Lung microvascular endothelial cell (primary cell): Measurements from ENCODE around the gene C1S. TPM values are rescaled to one million over a fixed set of nuclear protein-coding genes. Genes with fewer than 3 reads are reported as not detected.
"Not testable (repeated sequence)": the region's sequence is repeated elsewhere in the genome, so short reads cannot be mapped to it uniquely, and the experiment has no call there.

Source experiments
- DNase-seq, 2 donors: peaks; one replicate each; pipeline versions ENCODE4 v3.0.0 to v3.0.0-alpha.2; 2010; ENCODE audit warnings: low read depth in 2 of 2
- total RNA-seq: library from RNA; depleted of rRNA; stranded (reverse); fragments of >200 nt; gene quantifications from 2 replicates; pipeline ENCODE4 v1.2.1, GENCODE V29; 2014

C1S gene
- total RNA-seq, 1 donor from 2014 or later = 0.20 TPM

DNA sequence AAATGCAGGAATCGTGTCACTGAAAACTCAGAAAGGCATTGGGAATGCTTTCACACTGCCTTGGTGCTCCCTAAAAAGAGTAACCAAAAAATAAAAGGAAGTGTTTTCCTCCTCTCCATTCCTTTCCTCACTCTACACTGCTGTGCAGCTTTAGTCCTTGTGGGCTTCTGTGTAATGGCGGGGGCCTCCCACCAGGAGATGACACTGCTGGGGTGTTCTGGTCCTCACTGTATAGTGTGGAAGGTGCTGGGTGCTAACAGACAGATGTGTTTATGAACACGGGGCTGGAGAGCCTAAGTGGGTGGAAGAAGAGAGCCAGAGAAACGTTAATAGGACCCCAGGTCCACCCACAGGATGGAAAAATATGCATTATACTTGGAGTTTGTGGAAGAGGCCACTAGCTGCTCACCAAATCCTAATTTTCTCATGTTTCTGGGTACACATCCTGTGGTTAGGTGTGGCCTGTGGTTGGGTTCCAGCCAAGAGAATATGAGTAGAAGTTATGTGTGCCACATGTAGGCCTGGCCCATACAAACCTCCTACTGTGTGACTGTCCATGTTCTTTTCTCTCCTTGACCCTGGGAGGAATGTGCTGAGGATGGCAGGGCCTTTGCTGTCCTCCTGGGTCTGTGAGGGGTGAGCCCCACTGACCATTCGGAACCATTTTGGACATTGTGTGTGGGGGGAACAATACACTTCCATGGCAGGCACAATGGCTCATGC lies 14.0 kb upstream of the C1S start:
- DNase-seq = no peak

GRCh38 chr12:7047306-7047705 lies 13.2 kb upstream of the C1S start:
- DNase-seq = peak in 1 of 2 donors; percentile 27

DNA sequence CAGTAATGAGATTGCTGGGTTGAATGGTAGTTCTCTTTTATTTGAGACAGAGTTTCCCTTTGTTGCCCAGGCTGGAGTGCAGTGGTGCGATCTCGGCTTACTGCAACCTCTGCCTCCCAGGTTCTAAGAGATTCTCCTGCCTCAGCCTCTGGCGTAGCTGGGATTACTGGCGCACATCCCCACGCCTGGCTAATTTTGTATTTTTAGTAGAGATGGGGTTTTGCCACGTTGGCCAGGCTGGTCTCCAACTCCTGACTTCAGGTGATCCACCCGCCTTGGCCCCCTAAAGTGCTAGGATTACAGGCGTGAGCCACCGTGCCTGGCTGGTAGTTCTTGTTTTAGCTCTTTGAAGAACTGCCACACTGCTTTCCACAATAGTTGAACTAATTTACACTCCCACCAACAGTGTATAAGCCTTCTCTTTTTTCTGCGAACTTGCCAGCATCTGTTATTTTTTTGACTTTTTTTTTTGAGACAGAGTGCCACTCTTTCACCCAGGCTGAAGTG lies 11.0 kb upstream of the C1S start:
- not testable (repeated sequence) for DNase-seq

DNA sequence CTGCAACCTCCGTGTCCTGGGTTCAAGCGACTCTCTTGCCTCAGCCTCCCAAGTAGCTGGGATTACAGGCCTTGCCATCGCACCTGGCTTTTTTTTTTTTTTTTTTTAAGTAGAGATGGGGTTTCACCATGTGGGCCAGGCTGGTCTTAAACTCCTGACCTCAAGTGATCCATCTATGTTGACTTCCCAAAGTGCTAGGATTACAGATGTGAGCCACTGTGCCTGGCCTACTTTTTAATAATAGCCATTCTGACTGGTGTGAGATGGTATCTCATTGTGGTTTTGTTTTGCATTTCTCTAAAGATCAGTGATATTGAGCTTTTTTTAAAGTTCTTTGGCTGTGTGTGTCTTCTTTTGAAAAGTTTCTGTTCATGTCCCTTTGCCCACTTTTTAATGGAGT lies 10.5 kb upstream of the C1S start:
- not testable (repeated sequence) for DNase-seq

- no peak for DNase-seq
These were observed 5.6 kb upstream of the C1S start for GRCh38 chr12:7054925-7055324.

DNA sequence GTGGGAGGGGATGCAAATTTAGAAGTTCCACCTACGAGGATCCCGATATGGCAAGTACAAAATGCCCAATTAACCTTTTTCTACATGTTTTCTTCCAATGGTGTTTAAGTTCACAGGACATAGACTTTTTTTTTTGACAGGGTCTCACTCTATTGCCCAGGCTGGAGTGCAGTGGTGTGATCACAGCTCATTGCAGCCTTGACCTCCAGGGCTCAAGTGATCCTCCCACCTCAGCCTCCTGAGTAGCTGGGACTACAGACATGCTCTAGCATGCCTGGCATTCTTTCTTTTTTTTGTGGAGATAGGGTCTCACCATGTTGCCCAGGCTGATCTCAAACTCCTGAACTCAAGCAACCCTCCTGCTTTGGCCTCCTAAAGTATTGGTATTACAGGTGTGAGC lies 4.8 kb upstream of the C1S start:
- DNase-seq = not testable (repeated sequence)

DNA sequence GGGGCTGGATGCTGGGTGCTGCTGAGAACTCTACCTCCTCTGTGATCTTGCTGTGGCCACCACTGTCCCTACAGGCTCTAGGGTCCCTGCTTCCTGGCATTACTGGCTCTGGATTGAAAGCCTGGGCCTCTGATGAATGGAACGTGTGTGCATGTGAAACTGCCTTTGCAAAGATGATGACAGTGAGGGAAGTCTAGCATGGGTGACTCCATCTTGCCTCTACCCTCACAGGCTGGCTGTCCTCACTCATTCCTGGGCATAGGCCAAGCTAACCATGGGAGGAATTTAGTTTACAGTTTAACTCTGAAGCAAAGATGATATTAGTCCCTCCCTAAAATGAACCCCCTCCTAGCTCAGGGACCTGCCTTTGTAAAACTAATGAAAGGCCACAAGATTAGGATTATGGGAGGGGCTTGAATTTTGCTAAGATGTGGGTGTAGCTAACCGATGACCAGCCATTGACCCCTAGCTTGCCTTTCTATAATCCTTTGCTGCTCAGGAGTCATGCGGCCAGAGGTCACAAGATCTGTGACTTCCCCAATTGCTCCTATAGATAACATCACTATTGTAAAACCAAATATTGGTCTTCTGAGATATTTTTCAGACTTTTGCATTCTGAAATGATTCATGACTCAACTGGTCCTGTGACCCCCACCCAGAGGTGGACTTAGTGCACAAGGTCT lies 2.2 kb upstream of the C1S start:
- no peak for DNase-seq

DNA sequence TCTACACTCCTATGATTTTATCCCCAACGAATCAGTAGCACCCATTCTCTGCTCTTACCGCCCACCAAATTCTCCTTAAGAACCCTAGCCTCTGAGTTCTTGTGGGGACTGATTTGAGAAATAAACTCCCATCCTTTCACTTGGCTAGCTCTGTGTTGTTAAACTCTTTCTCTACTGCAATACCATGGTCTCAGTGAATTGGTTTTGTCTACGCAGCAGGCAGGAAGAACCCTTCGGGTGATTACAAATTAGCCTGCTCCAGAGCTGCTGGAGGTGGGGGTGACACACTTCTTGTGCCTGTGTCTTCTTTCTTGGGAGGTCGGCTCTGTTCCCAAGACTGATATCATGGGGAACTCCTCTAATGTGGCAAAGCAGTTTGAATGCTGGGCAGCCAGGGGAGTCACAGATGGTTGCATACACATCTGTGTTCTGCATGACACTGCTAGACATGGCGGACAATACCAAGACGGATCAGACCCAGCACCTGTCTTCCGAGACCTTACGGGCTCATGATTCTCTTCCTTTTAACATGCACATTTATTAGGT lies 1.6 kb upstream of the C1S start:
- no peak for DNase-seq

GRCh38 chr12:7059780-7060179 lies 738 bp upstream of the C1S start:
- no peak for DNase-seq

GRCh38 chr12:7061138-7061537 lies 620 bp downstream of the C1S start:
- DNase-seq = no peak

- no peak for DNase-seq
These were observed 1.1 kb downstream of the C1S start for GRCh38 chr12:7061596-7061995.

DNA sequence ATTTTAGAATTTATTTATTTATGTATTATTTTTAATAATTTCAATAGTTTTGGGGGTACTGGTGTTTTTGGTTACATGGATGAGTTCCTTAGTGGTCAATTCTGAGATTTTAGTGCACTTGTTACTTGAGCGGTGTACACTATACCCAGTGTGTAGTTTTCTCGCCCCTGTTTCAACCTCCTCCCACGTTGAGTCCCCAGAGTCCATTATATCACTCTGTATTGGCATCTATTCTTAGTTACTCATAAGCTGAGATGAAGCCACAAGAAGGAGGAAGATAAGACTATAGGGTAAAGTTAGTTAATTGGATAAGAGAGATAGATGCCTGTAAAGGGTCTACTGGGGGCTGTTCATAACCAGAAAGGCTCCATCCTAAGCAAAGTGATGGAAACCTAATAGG lies 4.0 kb downstream of the C1S start:
- no peak for DNase-seq

- no peak for DNase-seq
These were observed 4.6 kb downstream of the C1S start for GRCh38 chr12:7065073-7065623.

GRCh38 chr12:7066596-7066995 lies 6.1 kb downstream of the C1S start:
- DNase-seq = no peak

GRCh38 chr12:7067096-7067495 lies 6.6 kb downstream of the C1S start:
- peak in 1 of 2 donors; percentile 53 for DNase-seq

DNA sequence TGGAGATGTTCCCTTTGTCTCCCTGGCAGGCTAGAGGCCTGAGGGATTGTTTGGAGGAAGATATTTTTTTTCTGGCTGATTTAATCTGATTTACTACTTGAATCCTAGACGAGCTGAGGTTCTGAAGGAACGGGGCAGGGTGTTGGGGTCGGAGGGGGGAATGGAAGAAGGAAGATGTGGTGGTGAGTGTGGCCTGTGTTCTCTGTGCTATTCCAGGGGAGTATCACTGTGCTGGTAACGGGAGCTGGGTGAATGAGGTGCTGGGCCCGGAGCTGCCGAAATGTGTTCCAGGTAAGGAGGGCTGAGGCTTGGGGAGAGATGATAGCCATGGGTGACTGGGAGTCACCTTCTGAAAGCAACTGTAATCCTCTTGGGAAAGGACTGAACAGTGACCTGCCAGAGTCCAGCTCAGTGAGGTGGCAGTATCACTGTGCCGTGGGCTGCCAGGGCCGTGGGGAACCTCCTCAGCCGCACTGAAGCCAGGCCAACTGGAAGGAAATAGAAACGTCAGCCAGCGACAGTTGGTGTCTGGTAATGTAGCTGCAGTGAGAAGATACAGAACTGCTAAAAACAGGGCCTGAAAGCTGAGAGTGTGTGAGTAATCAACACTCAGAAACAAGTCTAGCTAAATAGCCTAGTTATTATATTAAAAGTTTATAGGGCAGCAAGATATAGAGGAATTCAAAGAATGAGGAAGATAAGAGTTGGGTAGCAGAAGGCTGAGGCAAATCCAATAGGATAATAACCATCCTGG lies 7.9 kb downstream of the C1S start:
- no peak for DNase-seq

DNA sequence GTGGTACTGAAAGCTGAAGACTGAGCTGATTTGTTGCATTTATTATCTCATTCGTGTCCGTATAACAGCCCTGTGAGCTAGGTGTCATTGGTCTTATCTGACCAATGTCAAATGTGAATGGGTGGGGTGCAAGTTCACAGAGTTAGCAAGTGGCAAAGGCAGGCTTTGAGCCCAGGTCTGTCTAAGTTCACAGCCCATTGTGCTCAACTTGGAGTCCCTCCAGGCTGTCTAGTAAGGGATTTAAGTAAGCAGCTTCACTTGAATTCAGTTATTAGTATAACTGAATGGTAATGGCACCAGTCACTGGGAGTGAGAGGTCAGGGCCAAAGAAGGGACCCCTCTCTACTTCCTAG lies 8.5 kb downstream of the C1S start:
- no peak for DNase-seq

DNA sequence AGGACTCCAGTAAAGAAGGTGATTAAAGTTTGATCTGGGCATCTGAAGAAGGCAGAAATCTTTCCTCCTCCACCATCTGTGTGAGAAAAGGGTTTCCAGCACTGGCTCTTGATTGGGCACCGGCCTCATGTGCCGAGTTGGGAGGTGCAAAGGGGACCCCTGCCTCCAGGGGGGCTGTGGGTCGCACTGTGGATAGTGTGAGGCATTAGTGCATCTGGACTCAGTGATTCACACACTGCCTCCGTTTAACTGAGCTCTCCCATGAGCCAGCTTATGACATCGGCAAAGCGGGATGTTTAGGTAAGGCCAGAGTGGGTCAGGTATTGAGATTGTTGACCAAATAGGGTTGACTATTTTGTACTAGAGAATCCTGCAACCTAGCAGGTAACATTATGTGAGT lies 8.9 kb downstream of the C1S start:
- DNase-seq = no peak

GRCh38 chr12:7072035-7072434 lies 11.5 kb downstream of the C1S start:
- DNase-seq = no peak

DNA sequence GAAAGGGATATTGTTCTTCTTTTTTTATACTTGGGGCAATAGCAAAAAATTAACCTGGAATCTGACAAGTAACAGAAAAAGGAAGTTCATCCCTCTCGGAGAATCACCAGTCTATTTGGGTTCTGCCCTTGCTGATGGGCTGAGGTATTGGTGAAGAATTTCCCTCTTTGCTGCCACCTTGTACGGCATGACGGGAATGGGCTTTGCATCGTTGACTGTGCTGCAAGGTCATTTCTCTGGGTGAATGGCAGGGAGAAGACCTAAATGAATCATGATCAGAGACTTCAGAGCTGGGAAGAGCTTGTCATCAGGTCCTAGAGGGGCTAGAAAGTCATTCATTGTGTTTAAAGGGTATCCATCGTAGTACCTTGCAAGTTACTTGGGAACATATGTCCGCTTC lies 12.0 kb downstream of the C1S start:
- no peak for DNase-seq

GRCh38 chr12:7073946-7074345 lies 13.4 kb downstream of the C1S start:
- DNase-seq = peak in 1 of 2 donors; percentile 36

DNA sequence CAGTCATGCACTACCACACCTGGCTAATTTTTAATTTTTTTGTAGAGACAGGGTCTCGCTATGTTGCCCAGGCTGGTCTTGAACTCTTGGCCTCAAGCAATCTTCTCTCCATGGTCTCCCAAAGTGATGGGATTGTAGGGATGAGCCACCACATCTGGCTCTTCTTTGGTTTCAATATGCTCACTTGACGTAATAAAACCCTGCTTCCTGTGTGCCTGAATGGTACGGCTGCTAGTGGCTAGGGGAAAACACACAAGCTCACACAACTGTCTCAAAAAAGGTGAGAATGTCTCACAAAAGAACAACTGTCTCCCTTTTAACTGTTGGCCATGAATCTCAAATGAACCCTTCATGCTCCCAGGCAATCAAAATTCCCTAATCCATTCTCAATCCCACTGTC lies 15.0 kb downstream of the C1S start:
- DNase-seq = no peak
